Lung (tissue), 4 donors: ENCODE data around the gene FOXD4L3. TPM values are rescaled to one million over a fixed set of nuclear protein-coding genes. Genes with fewer than 3 reads are reported as not detected.

ENCODE experiments used
- polyA plus RNA-seq, 2 donors: library from polyadenylated mRNA; stranded (reverse); fragments of 200-250 nt; gene quantifications; one replicate each; pipeline ENCODE4 v1.2.1, GENCODE V29; 2013
- total RNA-seq, 2 donors: library from RNA; depleted of rRNA in 1 of 2; stranded (reverse); fragments of >200 nt in 1 of 2; gene quantifications; one replicate each; pipeline ENCODE4 v1.2.1, GENCODE V29; 2014 to 2021
- donor health status: Bipolar disorder and iron deficiency.
- donor health status: healthy.
- donor health status: DM: yes; HTN: yes; CAD: no.

The FOXD4L3 gene
- total and polyA plus RNA-seq, 4 donors, result 0.21 TPM; not detected in 3

Other genes with a start within 250 kb of the FOXD4L3 start
- gene ZNG1C, start 60.9 kb upstream of the FOXD4L3 start, total RNA-seq, result 10 to 100 TPM; 30.7 to 31.6 TPM
- 10 to 100 TPM; 12.6 to 14.6 TPM for gene ZNG1C, start 60.9 kb upstream of the FOXD4L3 start, polyA plus RNA-seq
- gene PGM5, start 53.7 kb downstream of the FOXD4L3 start, total RNA-seq, result 10 to 100 TPM; 19.6 to 51.7 TPM
- gene PGM5, start 53.7 kb downstream of the FOXD4L3 start, polyA plus RNA-seq, result 1 to 10 TPM; 4.3 TPM
- not detected for gene TMEM252, start 238.0 kb downstream of the FOXD4L3 start, total RNA-seq
- not detected for gene TMEM252, start 238.0 kb downstream of the FOXD4L3 start, polyA plus RNA-seq